ENCODE data around the gene ST8SIA6.

DNA sequence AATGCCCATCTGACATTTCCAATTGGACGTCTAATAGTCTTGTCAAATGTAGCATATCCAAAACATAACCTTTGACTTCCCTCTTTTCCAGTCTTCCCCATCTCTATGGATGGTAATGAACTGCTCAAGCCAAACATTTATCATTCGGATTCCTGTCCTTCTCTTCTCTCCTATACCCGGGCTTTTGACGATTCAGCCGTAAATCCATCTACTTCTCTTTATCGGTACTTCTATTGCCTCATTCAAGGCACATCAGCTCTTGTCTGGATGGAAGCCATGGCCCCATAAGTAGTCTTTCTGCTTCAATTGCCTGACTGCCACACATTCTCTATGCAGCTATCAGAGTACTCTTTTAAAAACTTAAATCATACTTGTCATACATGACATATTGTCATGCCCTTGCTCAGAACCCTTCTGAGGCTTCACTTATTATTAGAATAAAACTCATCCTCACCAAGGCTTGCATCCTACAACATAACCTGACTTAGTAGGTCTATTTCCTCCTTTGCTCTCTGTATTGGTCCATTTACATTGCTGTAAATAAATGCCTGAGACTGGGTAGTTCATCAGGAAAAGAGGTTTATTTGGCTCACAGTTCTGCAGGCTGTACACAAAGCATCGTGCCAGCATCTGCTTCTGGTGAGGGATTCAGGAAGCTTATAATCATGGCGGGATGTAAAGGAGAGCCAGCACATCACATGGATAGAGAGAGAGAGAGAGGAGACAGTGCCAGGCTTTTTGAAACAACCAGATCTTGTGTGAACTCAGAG is 37.8 kb downstream of the ST8SIA6 start:
- TF ChIP-seq, protein P1, sequence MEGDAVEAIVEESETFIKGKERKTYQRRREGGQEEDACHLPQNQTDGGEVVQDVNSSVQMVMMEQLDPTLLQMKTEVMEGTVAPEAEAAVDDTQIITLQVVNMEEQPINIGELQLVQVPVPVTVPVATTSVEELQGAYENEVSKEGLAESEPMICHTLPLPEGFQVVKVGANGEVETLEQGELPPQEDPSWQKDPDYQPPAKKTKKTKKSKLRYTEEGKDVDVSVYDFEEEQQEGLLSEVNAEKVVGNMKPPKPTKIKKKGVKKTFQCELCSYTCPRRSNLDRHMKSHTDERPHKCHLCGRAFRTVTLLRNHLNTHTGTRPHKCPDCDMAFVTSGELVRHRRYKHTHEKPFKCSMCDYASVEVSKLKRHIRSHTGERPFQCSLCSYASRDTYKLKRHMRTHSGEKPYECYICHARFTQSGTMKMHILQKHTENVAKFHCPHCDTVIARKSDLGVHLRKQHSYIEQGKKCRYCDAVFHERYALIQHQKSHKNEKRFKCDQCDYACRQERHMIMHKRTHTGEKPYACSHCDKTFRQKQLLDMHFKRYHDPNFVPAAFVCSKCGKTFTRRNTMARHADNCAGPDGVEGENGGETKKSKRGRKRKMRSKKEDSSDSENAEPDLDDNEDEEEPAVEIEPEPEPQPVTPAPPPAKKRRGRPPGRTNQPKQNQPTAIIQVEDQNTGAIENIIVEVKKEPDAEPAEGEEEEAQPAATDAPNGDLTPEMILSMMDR (conservative IDR thresholded peaks at IDR 0.05; ENCODE audit: low read length): no peak
- TF ChIP-seq EZH2phosphoT487 (IDR thresholded peaks at IDR 0.05; ENCODE audit: borderline replicate concordance, low read depth, low read length): no peak
